SU-DHL-6 (cell line): ENCODE data around the gene HDDC3.

Experiments
- EZH2phosphoT487 ChIP-seq: fragments of 200-600 bp; sonication (generic), shearing (Covaris generic); conservative IDR thresholded peaks from 2 replicates; pipeline ENCODE4 v1.6.1; 2018; ENCODE audit warnings: mild to moderate bottlenecking, antibody characterized with exemption, low read length, moderate library complexity, mixed read lengths
- TF ChIP-seq, protein P1 (sequence below): fragments of 200-600 bp; sonication (generic); IDR thresholded peaks from one replicate; pipeline ENCODE4 v1.5.1; 2017; ENCODE audit warnings: antibody characterized with exemption, mild to moderate bottlenecking, low read length, moderate library complexity; ENCODE audit not compliant: insufficient read depth, poor library complexity, severe bottlenecking

- TF ChIP-seq, protein P1, sequence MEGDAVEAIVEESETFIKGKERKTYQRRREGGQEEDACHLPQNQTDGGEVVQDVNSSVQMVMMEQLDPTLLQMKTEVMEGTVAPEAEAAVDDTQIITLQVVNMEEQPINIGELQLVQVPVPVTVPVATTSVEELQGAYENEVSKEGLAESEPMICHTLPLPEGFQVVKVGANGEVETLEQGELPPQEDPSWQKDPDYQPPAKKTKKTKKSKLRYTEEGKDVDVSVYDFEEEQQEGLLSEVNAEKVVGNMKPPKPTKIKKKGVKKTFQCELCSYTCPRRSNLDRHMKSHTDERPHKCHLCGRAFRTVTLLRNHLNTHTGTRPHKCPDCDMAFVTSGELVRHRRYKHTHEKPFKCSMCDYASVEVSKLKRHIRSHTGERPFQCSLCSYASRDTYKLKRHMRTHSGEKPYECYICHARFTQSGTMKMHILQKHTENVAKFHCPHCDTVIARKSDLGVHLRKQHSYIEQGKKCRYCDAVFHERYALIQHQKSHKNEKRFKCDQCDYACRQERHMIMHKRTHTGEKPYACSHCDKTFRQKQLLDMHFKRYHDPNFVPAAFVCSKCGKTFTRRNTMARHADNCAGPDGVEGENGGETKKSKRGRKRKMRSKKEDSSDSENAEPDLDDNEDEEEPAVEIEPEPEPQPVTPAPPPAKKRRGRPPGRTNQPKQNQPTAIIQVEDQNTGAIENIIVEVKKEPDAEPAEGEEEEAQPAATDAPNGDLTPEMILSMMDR: no peak
- no peak for TF ChIP-seq EZH2phosphoT487
Measured at GRCh38 chr15:90946941-90947576, 14.7 kb upstream of the HDDC3 start.
